HG02973 (cell line): ENCODE data around the gene CYP2A6.
"Not testable (repeated sequence)": the region's sequence is repeated elsewhere in the genome, so short reads cannot be mapped to it uniquely, and the experiment has no call there.

Experiments
- ATAC-seq: cut with Tn5 transposase; IDR thresholded peaks from one replicate; pipeline ENCODE4 v1.9.1; 2021; ENCODE audit warnings: moderate library complexity; ENCODE audit not compliant: unreplicated experiment

Gene CYP2A6

GRCh38 chr19:40850277-40850676 is at the start of gene CYP2A6:
TSS of gene CYP2A6 (minus strand) at chr19:40850447. CDS start at chr19:40850426, 21 bp downstream.
- not testable (repeated sequence) for ATAC-seq

- not testable (repeated sequence) for ATAC-seq
Observed at GRCh38 chr19:40899964-40900363, 49.7 kb upstream of the CYP2A6 start.

- ATAC-seq, result not testable (repeated sequence)
Observed at GRCh38 chr19:40896843-40897789, 46.9 kb upstream of the CYP2A6 start.

GRCh38 chr19:40896418-40896796 is 46.2 kb upstream of the CYP2A6 start:
- ATAC-seq, result no peak

GRCh38 chr19:40893112-40893511 is 42.9 kb upstream of the CYP2A6 start:
- no peak for ATAC-seq

- no peak for ATAC-seq
Observed at GRCh38 chr19:40889366-40889765, 39.1 kb upstream of the CYP2A6 start.

- ATAC-seq, result no peak
Observed at GRCh38 chr19:40888191-40888590, 37.9 kb upstream of the CYP2A6 start.

- not testable (repeated sequence) for ATAC-seq
Observed at GRCh38 chr19:40884187-40884931, 34.1 kb upstream of the CYP2A6 start.

GRCh38 chr19:40882062-40882461 is 31.8 kb upstream of the CYP2A6 start, which contains the start of gene CYP2A7:
TSS of gene CYP2A7 (minus strand) at chr19:40882231. CDS start at chr19:40882210, 21 bp downstream.
- ATAC-seq, result not testable (repeated sequence)

GRCh38 chr19:40879349-40879748 is 29.1 kb upstream of the CYP2A6 start:
- not testable (repeated sequence) for ATAC-seq

GRCh38 chr19:40875526-40875951 is 25.3 kb upstream of the CYP2A6 start:
- ATAC-seq, result not testable (repeated sequence)

- not testable (repeated sequence) for ATAC-seq
Observed at GRCh38 chr19:40874874-40875273, 24.6 kb upstream of the CYP2A6 start.

GRCh38 chr19:40873873-40874272 is 23.6 kb upstream of the CYP2A6 start:
- not testable (repeated sequence) for ATAC-seq

GRCh38 chr19:40872209-40872608 is 22.0 kb upstream of the CYP2A6 start:
- ATAC-seq, result no peak

GRCh38 chr19:40867701-40868100 is 17.5 kb upstream of the CYP2A6 start:
- no peak for ATAC-seq

GRCh38 chr19:40864739-40865496 is 14.7 kb upstream of the CYP2A6 start:
- ATAC-seq, result not testable (repeated sequence)

- ATAC-seq, result no peak
Observed at GRCh38 chr19:40862785-40863184, 12.5 kb upstream of the CYP2A6 start.

- no peak for ATAC-seq
Observed at GRCh38 chr19:40862333-40862732, 12.1 kb upstream of the CYP2A6 start.

- no peak for ATAC-seq
Observed at GRCh38 chr19:40858109-40858508, 7.9 kb upstream of the CYP2A6 start.

GRCh38 chr19:40852467-40853152 is 2.4 kb upstream of the CYP2A6 start:
- ATAC-seq, result not testable (repeated sequence)
